ENCODE measurements around the gene DUT. TPM values are rescaled to one million over a fixed set of nuclear protein-coding genes. Genes with fewer than 3 reads are reported as not detected.

Gene DUT
- total and polyA plus RNA-seq, 2 of the 8 experiments (the other 6 are each of a cell fraction or from before 2014, with no cell fraction given): 71.5 to 246 TPM

DNA sequence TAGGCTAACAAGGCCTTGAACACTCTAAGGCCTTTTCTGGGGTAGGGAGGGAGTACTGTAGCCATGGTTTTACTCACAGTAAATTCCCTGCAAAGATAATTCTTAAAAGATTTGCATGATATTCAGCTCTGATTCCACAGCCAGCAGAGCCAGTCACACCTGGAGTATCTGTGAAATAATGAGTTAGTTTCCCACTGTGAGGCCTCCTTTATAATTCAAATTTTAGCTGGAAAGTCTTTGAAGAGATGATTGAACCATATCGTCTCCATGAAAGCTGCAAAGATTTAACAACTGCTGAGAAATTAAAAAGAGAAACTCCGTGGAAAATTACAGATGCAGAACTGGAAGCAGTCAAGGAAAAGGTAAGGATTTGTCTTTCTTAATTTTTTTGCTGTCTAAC, 32.3 kb upstream of the DUT start (continued):
- TF ChIP-seq, protein P1, sequence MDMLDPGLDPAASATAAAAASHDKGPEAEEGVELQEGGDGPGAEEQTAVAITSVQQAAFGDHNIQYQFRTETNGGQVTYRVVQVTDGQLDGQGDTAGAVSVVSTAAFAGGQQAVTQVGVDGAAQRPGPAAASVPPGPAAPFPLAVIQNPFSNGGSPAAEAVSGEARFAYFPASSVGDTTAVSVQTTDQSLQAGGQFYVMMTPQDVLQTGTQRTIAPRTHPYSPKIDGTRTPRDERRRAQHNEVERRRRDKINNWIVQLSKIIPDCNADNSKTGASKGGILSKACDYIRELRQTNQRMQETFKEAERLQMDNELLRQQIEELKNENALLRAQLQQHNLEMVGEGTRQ (IDR thresholded peaks at IDR 0.05; ENCODE audit: low read length): no peak
- TF ChIP-seq CHD7 (IDR thresholded peaks at IDR 0.05; ENCODE audit: insufficient replicate concordance, low read length): peak; percentile 49
- TF ChIP-seq MAFK (IDR thresholded peaks at IDR 0.05; ENCODE audit: low read depth, low read length): no peak
- TF ChIP-seq RXRA (IDR thresholded peaks at IDR 0.05; ENCODE audit: insufficient read depth, low read depth, low read length): no peak
- TF ChIP-seq FOSL1 (IDR thresholded peaks at IDR 0.05; ENCODE audit: insufficient read depth, low read depth, low read length): no peak
- no peak for TF ChIP-seq RBBP5 (IDR thresholded peaks at IDR 0.05; ENCODE audit: borderline replicate concordance, low read depth, low read length)
- TF ChIP-seq JUN (IDR thresholded peaks at IDR 0.05; ENCODE audit: low read depth, low read length): no peak
- peak; percentile 46; the same call in 1 of the 2 replicates for TF ChIP-seq SP1 (IDR thresholded peaks at IDR 0.05; ENCODE audit: low read depth, low read length)
- no peak for TF ChIP-seq SAP30 (IDR thresholded peaks at IDR 0.05; ENCODE audit: insufficient read depth, insufficient replicate concordance, low read length)

All from H1 (cell line).